DMS114 treated with DMSO at 0.1 percent for 48 hours (cell line): ENCODE measurements around the gene CCDC63.

ENCODE experiments used
- DNase-seq: peaks from one replicate; lab custom pipeline; 2025; ENCODE audit not compliant: unreplicated experiment; lab: John Stamatoyannopoulos, UW

The CCDC63 gene

GRCh38 chr12:110880651-110881050, 33.9 kb downstream of the CCDC63 start:
- no peak for DNase-seq

- no peak for DNase-seq
Measured at GRCh38 chr12:110883251-110883650, 36.5 kb downstream of the CCDC63 start.

- DNase-seq = no peak
Measured at GRCh38 chr12:110885152-110885840, 38.5 kb downstream of the CCDC63 start.

GRCh38 chr12:110888256-110888991, 41.6 kb downstream of the CCDC63 start:
- DNase-seq = no peak

- no peak for DNase-seq
Measured at GRCh38 chr12:110889361-110889760, 42.6 kb downstream of the CCDC63 start.

GRCh38 chr12:110893956-110894355, 47.2 kb downstream of the CCDC63 start:
- no peak for DNase-seq

GRCh38 chr12:110896559-110896958, 49.8 kb downstream of the CCDC63 start:
- no peak for DNase-seq

GRCh38 chr12:110901401-110901800, 54.6 kb downstream of the CCDC63 start:
- DNase-seq = no peak

- DNase-seq = no peak
Measured at GRCh38 chr12:110903511-110903910, 56.7 kb downstream of the CCDC63 start.

- no peak for DNase-seq
Measured at GRCh38 chr12:110906083-110906482, 59.3 kb downstream of the CCDC63 start.

- no peak for DNase-seq
Measured at GRCh38 chr12:110906516-110906915, 59.7 kb downstream of the CCDC63 start.

- DNase-seq = no peak
Measured at GRCh38 chr12:110906985-110907384, 60.2 kb downstream of the CCDC63 start.

- DNase-seq = no peak
Measured at GRCh38 chr12:110907583-110907982, 60.8 kb downstream of the CCDC63 start.

GRCh38 chr12:110908377-110909152, 61.8 kb downstream of the CCDC63 start:
- no peak for DNase-seq

GRCh38 chr12:110912263-110912662, 65.5 kb downstream of the CCDC63 start:
- no peak for DNase-seq

GRCh38 chr12:110913119-110914056, 66.6 kb downstream of the CCDC63 start:
- DNase-seq = no peak

- DNase-seq = no peak
Measured at GRCh38 chr12:110916295-110916875, 69.6 kb downstream of the CCDC63 start.

- DNase-seq = no peak
Measured at GRCh38 chr12:110917467-110917866, 70.7 kb downstream of the CCDC63 start.

- DNase-seq = no peak
Measured at GRCh38 chr12:110917961-110918360, 71.2 kb downstream of the CCDC63 start.

GRCh38 chr12:110919720-110920119, 72.9 kb downstream of the CCDC63 start:
- DNase-seq = no peak
